Endometrial microvascular endothelial cells (primary cell): ENCODE measurements around the gene HIKESHI. TPM values are rescaled to one million over a fixed set of nuclear protein-coding genes. Genes with fewer than 3 reads are reported as not detected.

Source experiments
- in situ Hi-C: cut with HindIII; loops from 2 replicates; pipeline ENCODE4 v1.10.0; 2017; ENCODE audit warnings: low sequenced_read_pairs, low pct_unique_long_range_greater_than_20kb; ENCODE audit errors: inconsistent ontology term
- total RNA-seq: library from RNA; depleted of rRNA; stranded (reverse); fragments of >200 nt; gene quantifications from one replicate; pipeline ENCODE4 v1.2.3, GENCODE V29; 2015; ENCODE audit errors: inconsistent ontology term

The HIKESHI gene
- total RNA-seq, 1 donor from 2014 or later: 62.1 TPM

DNA sequence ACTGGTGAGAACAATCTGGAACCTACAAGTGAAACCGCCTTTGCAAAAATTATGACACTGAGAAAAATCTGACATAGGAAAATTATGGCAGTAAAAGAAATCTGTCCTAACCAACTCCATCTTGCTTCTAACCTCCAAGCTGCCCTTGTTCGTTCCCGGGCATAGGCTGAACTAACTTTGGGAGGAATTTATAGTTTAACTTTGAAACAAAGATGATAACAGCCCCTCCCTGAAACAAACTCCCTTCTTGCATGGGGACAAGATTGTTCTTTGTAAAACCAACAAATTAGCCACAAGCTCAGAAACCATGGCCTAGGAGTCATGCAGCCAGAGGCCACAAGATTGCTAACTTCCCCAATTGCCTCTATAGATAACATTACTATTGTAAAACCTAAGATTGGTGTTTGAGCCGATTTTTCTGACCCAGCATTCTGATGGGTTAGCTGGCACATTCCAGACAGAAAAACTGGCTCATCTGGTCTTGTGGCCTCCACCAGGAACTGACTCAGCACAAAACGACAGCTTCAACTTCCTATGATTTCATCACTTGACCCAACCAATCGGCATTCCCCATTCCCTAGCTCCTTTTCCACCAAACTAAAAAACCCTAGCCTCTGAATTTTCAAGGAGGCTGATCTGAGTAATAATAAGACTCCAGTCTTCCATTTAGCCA is 69.0 kb downstream of the HIKESHI start:
- in situ Hi-C loops: no loop called here

DNA sequence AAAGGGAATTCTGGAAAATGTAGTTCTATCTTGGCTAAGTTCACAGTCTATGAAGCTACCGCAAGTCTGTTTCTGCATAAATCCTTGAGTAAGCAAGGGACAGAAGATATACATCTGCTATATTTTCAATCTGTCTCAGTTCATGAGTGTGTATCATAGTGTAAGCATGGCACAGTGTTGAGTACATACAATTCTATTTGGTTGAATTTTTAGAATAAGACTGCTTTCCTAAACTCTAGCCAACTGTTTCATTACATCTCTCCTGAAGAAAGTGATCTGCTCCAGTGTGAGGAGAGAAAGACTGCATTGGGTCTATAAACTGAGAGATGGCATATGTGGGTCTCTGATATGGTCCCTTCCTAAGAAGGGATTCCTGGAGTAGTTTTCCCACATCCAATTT is 70.0 kb downstream of the HIKESHI start:
- in situ Hi-C loops: no loop called here

- in situ Hi-C loops: no loop called here
Observed at GRCh38 chr11:86372586-86372985, 70.5 kb downstream of the HIKESHI start.

- in situ Hi-C loops: no loop called here
Observed at GRCh38 chr11:86374069-86374468, 72.0 kb downstream of the HIKESHI start.

GRCh38 chr11:86374586-86374985 is 72.5 kb downstream of the HIKESHI start, which contains the start of gene CCDC81:
TSS of gene CCDC81 (plus strand) at chr11:86374887. CDS start at chr11:86375164, 277 bp downstream.
- in situ Hi-C loops: no loop called here

GRCh38 chr11:86377972-86378371 is 75.9 kb downstream of the HIKESHI start:
- in situ Hi-C loops: no loop called here

DNA sequence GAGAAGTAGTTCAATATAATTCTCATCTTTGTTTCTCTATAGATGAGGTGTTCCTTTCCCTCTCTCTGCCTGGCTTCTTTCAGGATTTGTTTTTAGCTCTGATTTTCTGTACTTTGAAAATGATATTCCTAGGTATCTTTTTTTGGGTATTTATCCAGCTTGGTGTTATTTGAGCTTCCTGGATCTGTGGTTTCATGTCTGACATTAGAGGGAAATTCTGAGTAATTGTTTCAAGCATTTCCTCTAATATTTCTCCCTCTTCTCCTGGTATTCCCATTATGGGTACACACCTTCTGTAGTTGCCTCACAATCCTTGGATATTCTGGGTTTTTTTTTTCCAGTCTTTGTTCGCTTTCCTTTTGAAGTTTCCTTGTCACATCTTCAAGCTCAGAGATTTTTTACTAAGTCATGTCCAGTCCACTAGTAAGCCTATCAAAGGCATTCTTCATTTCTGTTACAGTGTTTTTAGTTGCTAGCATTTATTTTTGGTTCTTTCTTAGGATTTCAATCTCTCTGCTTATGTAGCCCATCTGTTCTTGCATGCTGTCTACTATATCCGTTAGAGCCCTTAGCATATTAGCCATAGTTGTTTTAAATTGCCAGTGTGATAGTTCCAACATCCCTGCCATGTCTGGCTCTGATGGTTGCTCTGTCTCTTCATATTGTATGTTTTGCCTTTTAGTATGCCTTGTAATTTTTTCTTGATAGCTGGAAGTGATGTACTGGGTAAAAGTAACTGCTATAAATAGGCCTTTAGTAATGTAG is 78.4 kb downstream of the HIKESHI start:
- in situ Hi-C loops: no loop called here

DNA sequence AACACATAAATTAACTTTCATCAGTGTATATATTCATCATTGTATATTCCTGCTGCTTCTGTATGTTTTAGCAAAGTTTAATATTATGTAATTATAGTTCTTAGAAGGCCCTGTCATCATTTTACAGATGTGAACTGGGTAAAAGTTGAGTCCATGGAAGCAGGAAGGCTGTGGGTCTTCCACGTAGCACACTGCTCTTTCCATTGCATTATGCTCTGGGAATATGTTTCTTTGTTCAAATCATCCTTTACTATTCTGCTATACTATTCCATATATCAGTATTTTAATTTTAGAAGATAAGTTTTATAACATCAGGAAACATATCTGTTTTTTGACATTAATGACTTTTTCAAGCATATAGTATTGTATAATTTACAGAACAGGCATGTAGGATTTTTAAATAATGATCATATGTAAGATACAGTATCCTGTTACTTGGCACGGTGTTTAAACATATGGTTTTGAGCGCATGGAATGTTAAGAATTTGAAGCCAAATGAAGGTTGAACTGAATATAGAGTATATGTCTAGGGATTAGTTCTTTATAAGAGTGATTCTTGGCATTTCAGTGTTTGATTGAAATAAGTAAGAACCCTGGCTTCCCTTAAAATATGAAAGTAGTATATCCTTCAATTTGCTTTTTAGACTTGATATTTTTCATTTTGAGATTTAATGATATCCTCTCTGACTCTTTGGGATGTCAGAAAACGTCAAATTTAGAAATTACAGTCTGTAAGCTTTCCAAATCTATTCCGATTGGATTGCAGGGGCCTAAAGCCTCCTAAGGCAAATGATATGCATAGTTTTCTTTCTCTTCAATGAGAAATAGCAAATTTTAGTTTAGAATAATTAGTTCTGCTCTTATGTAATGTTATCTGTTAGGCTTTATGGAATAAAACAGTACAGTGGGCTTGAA is 81.3 kb downstream of the HIKESHI start:
- in situ Hi-C loops: no loop called here

DNA sequence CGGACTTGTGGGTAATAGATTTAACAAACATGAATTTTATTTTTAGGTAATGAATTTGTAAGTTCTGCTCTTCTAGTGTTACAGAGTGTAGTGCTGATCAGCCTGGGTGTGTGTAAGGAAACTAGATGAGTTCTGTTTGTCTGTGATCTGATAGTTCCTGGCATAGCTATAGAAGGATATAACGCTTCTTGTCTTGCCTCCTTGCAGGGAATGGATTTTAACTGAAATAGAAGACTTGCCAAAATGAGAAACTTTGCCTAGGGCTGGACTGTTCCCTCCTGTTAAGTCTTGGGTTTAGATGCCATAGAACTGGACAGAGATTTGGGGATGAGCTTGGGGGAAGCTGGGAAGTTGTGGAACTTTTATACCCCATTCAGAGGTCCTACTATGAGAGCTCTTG is 84.2 kb downstream of the HIKESHI start:
- in situ Hi-C loops: no loop called here

DNA sequence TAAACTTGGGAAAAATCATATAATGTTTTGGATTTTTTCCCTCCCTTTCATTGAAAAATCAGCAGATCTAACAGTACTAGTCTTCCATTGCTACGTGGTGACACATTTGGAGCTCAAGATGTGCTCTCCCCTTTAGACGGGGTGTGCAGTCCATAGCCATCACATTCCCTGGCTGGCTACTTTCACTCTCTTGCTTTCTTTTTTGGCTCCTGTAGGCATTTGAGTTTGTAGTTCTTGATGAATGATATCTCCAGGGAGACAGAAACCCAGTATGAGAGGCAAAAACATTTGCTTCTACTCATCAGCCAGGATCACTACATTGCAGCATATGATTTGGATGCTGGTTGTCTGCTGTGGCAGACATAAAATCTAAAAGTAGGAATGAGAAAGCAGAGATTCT is 84.7 kb downstream of the HIKESHI start:
- in situ Hi-C loops: no loop called here

DNA sequence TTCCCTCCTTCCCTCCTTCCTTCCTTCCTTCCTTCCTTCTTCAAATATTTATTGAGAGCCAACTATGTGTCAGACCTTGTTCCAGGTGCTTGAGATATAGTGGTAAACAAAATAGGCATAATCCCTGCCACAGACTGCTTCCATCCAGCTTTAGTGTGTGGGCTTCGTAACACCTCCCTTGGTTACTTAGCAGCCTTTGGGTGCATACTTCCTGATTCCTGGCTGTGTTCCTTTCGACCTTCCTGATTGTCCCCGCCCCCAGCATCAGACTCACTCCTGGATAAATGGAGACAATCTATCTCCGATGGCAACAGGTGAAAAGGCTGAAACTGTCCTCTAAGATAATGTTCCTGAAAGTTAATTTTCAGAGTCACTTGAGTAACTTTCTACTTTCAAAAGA is 86.2 kb downstream of the HIKESHI start:
- in situ Hi-C loops: no loop called here

DNA sequence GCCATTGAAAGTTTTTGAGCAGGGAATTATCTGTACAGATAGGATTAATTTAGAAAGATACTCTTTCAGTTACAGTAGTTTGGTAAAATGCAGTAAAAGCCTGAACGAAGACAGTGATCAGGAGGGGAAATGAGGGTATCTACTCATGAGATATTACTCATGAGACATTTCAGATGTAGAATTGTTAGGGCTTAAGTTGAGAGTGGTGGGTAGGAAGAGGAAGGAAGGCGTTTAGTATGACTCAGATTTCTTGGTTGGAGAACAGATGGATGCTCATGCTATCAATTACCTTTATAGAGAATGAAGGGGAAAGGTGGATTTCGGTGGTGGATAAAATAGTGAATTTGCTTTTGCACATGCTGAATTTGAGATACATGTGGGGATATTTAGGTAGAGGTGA is 88.4 kb downstream of the HIKESHI start:
- in situ Hi-C loops: no loop called here

DNA sequence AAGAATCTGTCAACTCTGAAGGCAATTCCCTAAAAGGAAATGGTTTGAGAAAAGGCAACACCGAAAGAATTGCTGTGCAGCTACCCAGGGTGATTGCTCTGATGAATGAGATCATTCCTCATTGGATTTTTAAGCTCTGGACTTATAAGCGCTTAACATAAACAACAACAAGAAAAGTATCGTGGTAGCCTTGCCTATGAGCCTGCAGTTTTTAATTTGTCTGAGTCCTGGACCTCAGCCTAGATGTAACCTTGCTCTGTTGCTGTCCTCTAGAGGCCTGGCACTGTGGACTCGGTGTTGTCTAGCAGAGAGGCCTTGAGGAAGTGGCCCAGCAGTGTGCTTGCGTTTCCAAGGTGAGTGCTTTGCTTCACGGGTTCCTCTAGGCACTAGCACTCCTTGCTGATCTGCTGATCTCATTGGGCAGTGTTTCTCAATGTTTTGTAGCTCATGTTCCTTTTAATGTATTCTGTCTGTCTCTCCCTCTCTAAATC is 93.1 kb downstream of the HIKESHI start:
- in situ Hi-C loops: no loop called here

Other genes starting within 250 kb of the HIKESHI start
- gene PICALM, start 233.2 kb upstream of the HIKESHI start, total RNA-seq: 212 TPM
- 11.2 TPM for gene EED, start 57.5 kb upstream of the HIKESHI start, total RNA-seq
- gene CCDC81, start 72.6 kb downstream of the HIKESHI start, total RNA-seq: 2.6 TPM